ENCODE measurements around the gene GPR37.

Gene GPR37

GRCh38 chr7:124765401-124766352 is at the start of gene GPR37:
TSS of gene GPR37 (minus strand) at chr7:124765792. CDS start at chr7:124764976, 816 bp downstream.
- no peak for DNase-seq

DNA sequence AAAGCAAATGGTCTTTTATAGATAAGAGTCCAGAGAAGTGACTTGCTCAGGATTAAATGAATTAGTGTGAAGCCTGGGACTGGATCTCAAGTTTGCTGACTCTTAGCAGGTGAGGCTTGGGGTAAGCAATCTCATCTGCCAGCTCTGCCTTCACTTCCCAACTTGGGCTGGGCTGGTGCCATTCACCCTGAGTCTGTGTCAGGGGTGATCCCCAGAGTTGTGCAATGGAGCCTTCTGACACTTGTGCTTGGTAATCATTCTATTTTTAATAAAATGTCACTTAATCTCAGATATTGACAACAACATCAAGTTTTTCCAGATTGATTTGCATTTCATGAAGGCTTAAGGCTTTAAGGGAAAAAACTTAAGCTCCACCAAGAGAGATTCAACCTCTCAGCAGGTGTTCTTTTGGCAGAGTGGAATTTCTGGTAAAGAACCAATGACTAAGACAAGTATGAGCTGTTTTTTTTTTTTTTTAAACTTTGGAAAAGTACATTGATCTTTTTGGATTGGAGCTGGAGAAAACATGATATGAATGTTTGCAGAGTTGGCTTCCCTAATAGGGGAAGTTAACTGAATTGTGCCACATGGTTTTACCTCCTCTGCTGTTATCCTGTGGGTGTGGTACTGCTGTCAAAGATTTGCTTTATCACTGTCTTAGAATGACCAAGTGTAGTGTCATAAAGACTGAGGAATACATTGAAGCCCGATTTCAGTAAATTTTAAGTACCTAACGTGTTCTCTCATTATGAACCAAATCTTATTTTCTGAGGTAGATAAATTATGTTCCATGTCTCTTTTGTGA is 48.6 kb upstream of the GPR37 start:
- DNase-seq = no peak

DNA sequence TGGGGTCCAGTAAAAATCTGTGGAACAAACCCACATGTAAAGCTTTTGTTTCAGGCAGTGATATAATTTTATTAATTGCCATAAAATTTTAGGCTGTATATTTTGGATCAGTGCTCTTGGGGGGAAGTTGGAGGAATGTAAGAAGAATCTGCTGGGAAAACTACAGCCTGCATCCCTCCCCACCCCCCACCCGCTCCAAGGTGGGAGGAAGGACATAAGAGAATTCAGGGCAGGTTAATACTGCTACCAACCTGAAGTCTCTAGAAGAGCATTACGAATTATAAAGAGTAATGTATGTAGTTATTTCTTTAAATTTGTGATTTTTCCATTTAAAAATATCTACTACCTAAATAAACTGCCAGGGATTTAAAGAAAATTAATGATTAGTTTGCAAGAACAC is 47.2 kb upstream of the GPR37 start:
- no peak for DNase-seq

- DNase-seq = no peak
Observed at GRCh38 chr7:124811341-124811740, 45.7 kb upstream of the GPR37 start.

DNA sequence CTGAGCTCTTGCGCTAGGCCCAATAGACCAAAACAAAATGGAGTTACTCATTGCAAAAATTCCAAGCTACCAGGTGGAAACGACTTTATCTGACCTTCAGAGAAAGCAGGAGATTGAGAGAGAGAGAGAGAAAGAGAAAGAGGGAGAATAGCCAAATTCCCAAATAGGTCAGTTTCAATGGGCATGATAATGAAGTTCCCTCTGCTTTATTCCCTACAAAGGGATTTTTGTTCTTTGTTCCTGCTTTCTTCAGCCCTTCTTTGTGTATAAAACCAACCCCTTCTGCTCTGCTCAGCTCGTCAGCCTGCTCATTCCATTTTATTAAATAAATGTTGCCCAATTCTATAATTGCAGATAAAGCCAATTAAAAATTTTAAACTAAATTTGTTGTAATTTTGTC is 45.0 kb upstream of the GPR37 start:
- no peak for DNase-seq

GRCh38 chr7:124808206-124808605 is 42.6 kb upstream of the GPR37 start:
- no peak for DNase-seq

DNA sequence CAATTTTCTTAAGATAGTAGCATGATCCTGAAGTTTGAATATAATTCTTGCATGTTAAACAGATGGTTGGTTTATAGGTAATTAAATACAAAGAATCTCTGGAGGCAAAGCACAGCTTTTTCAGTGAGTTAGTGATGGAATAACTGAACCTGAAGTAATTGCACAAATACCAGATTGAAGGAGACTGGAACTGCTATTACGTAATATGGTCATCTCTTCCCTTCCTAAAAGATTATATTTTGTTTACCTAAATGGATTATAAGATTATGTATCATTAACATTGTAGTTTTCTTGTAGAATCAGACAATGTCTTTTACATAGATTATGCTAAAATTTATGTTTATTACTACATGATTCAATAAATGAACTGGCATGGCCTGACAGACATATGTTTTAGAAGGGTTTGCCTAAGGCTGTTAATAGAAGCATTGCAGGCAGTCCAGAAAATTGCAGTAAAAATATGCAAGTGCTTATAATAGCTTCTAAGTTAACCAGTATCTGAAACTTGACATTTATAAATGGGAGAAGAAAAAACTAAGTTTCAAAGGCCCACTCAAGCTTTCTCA is 35.8 kb upstream of the GPR37 start:
- DNase-seq = no peak

GRCh38 chr7:124800386-124800785 is 34.8 kb upstream of the GPR37 start:
- DNase-seq = no peak

DNA sequence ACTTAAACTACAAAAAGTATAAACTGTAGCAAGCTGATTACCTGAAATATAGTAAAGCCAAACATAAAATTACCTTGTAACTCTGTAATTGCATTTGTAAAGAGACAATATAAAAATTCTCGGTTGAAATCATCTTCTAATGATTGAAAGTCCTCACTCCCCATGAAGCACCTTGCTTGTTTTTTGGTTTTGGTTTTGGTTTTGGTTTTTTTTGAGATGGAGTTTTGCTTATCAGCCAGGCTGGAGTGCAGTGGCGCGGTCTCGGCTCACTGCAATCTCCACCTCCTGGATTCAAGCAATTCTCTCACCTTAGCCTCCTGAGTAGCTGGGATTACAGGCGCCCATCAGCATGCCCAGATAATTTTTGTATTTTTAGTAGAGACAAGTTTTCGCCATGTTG is 33.9 kb upstream of the GPR37 start:
- DNase-seq = no peak

GRCh38 chr7:124796771-124797170 is 31.2 kb upstream of the GPR37 start:
- no peak for DNase-seq

GRCh38 chr7:124792696-124793095 is 27.1 kb upstream of the GPR37 start:
- no peak for DNase-seq

GRCh38 chr7:124792002-124792401 is 26.4 kb upstream of the GPR37 start:
- no peak for DNase-seq

GRCh38 chr7:124791426-124791825 is 25.8 kb upstream of the GPR37 start:
- no peak for DNase-seq

GRCh38 chr7:124790645-124791044 is 25.1 kb upstream of the GPR37 start:
- no peak for DNase-seq

DNA sequence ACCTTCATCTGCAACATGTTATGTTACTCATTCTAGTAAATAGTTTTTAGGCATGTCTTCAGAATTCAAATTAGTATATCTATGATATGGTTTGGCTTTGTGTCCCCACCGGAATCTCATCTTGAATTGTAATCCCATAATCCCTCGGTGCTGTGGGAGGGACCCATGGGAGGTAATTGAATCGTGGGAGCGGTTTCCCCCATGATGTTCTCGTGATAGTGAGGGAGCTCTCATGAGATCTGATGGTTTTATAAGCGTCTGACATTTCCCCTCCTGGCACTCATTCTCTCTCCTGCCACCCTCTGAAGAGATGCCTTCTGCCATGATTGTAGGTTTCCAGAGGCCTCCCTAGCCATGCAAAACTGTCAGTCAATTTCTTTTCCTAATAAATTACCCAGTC is 20.4 kb upstream of the GPR37 start:
- no peak for DNase-seq

DNA sequence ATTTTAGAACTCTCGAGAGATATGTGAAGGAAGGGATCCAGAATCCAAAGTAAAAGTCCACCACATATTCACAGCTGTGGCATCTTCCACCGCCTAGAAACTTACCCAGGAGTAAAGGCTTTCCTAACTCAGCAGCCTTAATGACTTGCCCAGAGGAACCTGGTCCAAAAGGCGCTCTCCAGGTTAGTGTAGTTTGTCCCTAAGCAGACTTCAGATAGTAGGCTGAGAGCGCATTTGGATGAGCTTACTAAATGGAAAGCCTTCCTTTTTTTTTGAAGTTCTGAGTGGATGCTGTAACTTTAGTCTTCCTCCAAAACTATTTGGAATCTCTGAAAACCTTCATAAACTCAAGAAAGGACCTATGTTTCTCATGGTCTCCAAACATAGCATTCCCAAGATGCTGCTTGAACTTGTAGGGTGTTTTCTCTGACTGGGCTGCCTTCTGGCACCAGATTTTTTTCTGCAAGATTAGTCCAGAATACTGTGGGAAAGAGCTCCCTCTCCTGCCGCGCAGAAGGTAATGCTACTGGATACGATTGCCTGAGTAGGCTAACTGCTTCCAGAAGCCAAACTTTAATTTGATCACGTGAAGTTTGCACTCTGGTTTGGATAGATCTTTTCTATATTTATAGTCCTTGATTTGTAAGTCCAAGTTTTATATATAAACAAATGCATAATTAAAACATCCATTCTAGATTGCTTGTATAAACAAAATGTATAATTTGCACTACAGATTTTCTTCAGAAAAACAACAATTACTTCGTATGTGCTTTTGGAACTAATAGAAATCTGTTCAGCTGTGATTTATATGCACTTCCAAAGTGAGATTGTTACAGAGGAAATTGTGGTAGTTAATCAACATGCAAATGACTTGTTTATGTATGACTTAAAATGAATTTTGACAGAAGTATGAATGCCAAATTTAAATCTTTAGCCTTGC is 19.6 kb upstream of the GPR37 start:
- peak; percentile 45 for DNase-seq

DNA sequence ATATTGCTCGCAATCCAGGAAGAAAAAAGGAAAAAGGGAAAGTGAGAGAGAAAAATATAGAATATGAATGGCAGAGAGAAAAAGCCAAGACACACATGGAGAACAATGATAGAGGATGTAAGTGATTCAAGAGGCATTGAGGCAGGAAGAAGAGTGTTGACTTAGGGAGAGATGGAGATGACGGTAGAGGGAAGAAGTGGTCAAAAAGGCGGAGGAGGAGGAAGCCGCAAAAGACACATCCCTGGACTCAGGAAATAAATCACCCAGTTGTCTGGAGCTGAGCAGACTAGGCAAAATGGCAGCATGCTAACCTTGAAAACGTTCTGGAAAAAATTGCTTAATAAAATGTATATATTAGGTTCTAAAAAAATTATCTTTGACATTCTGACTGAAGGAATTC is 17.7 kb upstream of the GPR37 start:
- DNase-seq = no peak

DNA sequence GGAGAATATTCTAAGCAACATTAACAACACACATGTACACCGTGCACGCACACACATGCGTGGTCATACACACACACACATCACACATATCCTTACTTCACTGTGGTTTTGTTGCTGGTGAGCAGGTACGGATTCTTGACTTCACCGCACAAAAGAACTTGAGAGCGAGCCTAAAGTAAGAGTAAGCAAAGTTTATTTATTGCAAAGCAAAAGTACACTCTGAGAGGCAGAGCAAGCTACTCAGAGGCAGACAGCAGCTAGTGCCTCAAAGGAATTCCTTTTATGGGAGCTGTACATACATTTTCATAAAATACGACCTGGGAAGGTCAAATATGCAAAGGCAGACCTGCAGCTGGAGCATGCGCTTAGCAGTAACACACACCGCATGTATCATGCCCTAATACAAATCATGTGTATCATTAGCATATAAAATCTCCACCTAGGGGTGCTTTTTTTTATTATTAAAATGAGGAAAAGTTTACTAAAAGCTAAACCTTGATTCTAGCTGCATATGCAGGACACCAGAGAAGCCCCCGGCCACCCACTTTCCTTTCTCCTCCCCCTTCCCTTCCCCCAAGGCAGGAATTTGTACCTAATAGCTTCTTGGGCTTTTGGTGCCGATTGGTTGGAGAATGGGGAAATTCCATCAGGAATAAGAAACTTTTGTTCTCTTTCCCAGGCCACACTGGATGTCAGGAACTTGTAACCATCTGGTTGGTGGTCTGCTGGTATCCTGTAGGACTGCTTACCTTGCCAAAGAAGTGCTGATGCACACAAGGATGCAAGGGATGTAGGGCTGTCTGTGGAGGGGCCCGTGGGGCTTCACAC is 16.5 kb upstream of the GPR37 start:
- DNase-seq = no peak

- no peak for DNase-seq
Observed at GRCh38 chr7:124781418-124781817, 15.8 kb upstream of the GPR37 start.

DNA sequence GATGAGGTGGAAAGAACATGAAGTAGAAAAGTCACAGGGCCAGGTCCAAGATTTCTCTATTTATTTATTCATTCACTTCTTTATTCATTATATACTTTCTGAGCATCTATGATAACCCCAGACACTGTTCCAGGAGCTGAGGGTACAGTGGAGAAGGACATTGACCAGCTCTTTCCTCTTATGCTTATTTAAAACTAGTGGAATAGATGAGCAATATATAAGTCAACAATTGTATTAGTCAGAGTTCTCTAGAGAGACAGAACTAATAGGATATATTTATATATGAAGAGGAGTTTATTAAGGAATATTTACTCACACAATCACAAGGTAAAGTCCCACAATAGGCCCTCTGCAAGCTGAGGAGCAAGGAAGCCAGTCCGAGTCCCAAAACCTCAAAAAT is 15.0 kb upstream of the GPR37 start:
- no peak for DNase-seq

DNA sequence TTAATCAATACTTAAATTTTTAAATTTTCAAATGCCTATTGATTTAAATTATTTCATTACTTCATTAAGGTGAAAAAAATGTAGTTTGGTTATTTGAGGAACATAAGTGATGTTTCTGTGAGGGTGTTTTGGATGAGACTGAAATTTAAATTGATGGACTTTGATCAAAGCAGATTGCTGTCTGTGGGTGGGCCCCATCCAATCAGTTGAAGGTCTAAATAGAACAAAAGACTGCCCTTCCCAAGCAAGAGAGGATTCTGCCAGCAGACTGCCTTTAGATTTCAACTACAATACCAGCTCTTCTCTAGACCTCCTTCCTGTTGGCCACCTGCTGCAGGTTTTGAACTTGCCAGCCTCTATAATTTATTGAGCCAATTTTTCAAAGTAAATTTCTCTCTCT is 14.5 kb upstream of the GPR37 start:
- no peak for DNase-seq

- no peak for DNase-seq
Observed at GRCh38 chr7:124779620-124780019, 14.0 kb upstream of the GPR37 start.
